ENCODE results near the gene CLMN.

DNA sequence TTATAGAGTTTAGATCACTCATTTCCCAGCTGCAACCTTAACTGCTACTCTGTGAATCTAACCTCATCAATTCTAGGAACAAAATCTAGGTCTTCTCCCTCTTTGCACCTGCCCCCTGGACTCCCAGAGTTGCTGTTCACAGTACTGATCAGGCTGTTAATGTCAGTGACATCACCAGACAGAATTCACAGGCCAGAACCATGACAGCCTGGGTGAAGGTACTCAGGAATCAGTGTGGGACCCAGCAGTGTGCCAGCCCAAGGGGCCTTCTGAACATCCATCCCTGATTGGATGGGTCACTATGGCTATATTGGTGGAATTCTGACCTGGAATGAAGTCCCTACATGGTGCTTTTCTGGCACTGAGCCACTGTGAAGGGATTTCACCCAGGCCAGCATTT, 72.8 kb downstream of the CLMN start:
- TF ChIP-seq MXI1 (conservative IDR thresholded peaks at IDR 0.05; ENCODE audit: poor library complexity, severe bottlenecking) (no peak), RAD21 (conservative IDR thresholded peaks at IDR 0.05) (no peak), EZH2 (IDR thresholded peaks at IDR 0.05; ENCODE audit: borderline replicate concordance, insufficient read depth, low read length, poor library complexity, severe bottlenecking) (no peak), POLR2AphosphoS5 (IDR thresholded peaks at IDR 0.05) (no peak), TAF1 (IDR thresholded peaks at IDR 0.05; ENCODE audit: low read depth) (no peak)
- TF ChIP-seq, protein P1, sequence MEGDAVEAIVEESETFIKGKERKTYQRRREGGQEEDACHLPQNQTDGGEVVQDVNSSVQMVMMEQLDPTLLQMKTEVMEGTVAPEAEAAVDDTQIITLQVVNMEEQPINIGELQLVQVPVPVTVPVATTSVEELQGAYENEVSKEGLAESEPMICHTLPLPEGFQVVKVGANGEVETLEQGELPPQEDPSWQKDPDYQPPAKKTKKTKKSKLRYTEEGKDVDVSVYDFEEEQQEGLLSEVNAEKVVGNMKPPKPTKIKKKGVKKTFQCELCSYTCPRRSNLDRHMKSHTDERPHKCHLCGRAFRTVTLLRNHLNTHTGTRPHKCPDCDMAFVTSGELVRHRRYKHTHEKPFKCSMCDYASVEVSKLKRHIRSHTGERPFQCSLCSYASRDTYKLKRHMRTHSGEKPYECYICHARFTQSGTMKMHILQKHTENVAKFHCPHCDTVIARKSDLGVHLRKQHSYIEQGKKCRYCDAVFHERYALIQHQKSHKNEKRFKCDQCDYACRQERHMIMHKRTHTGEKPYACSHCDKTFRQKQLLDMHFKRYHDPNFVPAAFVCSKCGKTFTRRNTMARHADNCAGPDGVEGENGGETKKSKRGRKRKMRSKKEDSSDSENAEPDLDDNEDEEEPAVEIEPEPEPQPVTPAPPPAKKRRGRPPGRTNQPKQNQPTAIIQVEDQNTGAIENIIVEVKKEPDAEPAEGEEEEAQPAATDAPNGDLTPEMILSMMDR (IDR thresholded peaks at IDR 0.05; ENCODE audit: poor library complexity, severe bottlenecking) = no peak

All from neural cell (in vitro differentiated cells).